ENCODE measurements around the gene HAO2. TPM values are rescaled to one million over a fixed set of nuclear protein-coding genes. Genes with fewer than 3 reads are reported as not detected.
"Not testable (repeated sequence)": the region's sequence is repeated elsewhere in the genome, so short reads cannot be mapped to it uniquely, and the experiment has no call there.

Gene HAO2
- total and polyA plus RNA-seq, 9 donors: 0.12 to 0.50 (median 0.23) TPM; not detected in 6

DNA sequence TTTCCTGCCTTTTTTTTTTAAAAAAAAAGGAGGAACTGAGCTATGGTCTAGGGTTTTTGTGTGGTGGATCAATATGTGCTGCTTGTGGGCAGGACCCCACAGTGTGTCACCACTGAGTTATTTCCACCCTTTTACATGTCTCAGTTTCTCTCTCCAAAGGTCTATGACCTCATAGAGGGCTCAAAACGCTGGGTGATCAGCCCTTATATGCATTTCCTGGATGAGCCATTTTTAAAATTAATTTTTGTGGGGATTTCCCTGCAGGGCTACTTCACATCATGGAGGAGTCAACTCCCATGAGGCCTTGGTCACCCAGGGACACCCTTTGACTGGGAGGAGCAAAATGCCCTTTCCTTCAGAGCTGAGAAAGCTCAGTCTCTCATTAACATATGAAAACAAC, 20.7 kb upstream of the HAO2 start:
- Histone ChIP-seq H3K4me1 (ENCODE audit: insufficient read depth) (no peaks in the 10 kb centered on the region), H3K36me3 (no peaks in the 10 kb centered on the region), H3K9me3 (no peaks in the 10 kb centered on the region), H3K27ac (no peak overlapping the region), H3K27me3 (no peaks in the 10 kb centered on the region), H3K4me3 (no peak overlapping the region)
- 52 to 69% (median 65%) methylated on average over 1 of the region's 1 CpG for WGBS, 3 donors
- DNase-seq: no peak
- intact Hi-C loops (cut with DNase I): no loop called here
- no peak for TF ChIP-seq EP300 (IDR thresholded peaks at IDR 0.05)
- TF ChIP-seq, protein P1, sequence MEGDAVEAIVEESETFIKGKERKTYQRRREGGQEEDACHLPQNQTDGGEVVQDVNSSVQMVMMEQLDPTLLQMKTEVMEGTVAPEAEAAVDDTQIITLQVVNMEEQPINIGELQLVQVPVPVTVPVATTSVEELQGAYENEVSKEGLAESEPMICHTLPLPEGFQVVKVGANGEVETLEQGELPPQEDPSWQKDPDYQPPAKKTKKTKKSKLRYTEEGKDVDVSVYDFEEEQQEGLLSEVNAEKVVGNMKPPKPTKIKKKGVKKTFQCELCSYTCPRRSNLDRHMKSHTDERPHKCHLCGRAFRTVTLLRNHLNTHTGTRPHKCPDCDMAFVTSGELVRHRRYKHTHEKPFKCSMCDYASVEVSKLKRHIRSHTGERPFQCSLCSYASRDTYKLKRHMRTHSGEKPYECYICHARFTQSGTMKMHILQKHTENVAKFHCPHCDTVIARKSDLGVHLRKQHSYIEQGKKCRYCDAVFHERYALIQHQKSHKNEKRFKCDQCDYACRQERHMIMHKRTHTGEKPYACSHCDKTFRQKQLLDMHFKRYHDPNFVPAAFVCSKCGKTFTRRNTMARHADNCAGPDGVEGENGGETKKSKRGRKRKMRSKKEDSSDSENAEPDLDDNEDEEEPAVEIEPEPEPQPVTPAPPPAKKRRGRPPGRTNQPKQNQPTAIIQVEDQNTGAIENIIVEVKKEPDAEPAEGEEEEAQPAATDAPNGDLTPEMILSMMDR (IDR thresholded peaks at IDR 0.05): no peak
- no peak for TF ChIP-seq POLR2A (IDR thresholded peaks at IDR 0.05)

GRCh38 chr1:119348941-119349340, 19.6 kb upstream of the HAO2 start:
- no peaks in the 10 kb centered on the region for H3K9me3 ChIP-seq
- WGBS, 3 donors: 88 to 91% (median 91%) methylated on average over 4 of the region's 4 CpGs
- DNase-seq: no peak
- TF ChIP-seq POLR2A (IDR thresholded peaks at IDR 0.05) (no peak), EP300 (IDR thresholded peaks at IDR 0.05) (no peak)
- TF ChIP-seq, protein P1 (IDR thresholded peaks at IDR 0.05): no peak
- H3K27me3 ChIP-seq: no peaks in the 10 kb centered on the region
- H3K27ac ChIP-seq: no peak overlapping the region
- no peaks in the 10 kb centered on the region for H3K4me1 ChIP-seq (ENCODE audit: insufficient read depth)
- H3K36me3 ChIP-seq: no peaks in the 10 kb centered on the region
- intact Hi-C loops (cut with DNase I): no loop called here
- no peak overlapping the region for H3K4me3 ChIP-seq

DNA sequence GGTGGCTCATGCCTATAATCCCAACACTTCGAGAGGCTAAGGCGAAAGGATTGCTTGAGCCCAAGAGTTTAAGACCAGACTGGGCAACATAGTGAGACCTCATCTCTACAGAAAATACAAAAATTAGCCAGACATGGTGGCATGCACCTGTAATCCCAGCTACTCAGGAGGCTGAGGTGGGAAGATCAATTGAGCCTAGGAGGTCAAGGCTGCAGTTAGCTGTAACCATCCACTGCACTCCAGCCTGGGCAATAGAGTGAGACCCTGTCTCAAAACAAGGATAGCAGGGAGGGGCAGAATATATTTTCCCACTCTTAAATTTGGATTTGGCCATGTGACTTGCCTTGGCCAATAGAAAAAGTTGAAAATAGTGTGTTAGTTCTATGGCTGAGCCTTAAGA, 17.7 kb upstream of the HAO2 start:
- H3K4me3 ChIP-seq; H3K9me3 ChIP-seq; H3K27me3 ChIP-seq; DNase-seq; H3K27ac ChIP-seq; H3K36me3 ChIP-seq; intact Hi-C loops (cut with DNase I); H3K4me1 ChIP-seq (ENCODE audit: insufficient read depth): not testable (repeated sequence)
- 98 to 99% (median 98%) methylated on average over 2 of the region's 2 CpGs for WGBS, 3 donors

- intact Hi-C loops (cut with DNase I): no loop called here
- 88 to 100% (median 91%) methylated on average over 1 of the region's 1 CpG for WGBS, 3 donors
- Histone ChIP-seq H3K27ac (no peak overlapping the region), H3K36me3 (no peaks in the 10 kb centered on the region), H3K27me3 (no peaks in the 10 kb centered on the region), H3K4me1 (ENCODE audit: insufficient read depth) (no peaks in the 10 kb centered on the region), H3K4me3 (no peak overlapping the region), H3K9me3 (no peaks in the 10 kb centered on the region)
- TF ChIP-seq, protein P1 (IDR thresholded peaks at IDR 0.05): no peak
- TF ChIP-seq EP300 (IDR thresholded peaks at IDR 0.05) (no peak), POLR2A (IDR thresholded peaks at IDR 0.05) (no peak)
- DNase-seq: no peak
Measured at GRCh38 chr1:119351997-119352396, 16.6 kb upstream of the HAO2 start.

DNA sequence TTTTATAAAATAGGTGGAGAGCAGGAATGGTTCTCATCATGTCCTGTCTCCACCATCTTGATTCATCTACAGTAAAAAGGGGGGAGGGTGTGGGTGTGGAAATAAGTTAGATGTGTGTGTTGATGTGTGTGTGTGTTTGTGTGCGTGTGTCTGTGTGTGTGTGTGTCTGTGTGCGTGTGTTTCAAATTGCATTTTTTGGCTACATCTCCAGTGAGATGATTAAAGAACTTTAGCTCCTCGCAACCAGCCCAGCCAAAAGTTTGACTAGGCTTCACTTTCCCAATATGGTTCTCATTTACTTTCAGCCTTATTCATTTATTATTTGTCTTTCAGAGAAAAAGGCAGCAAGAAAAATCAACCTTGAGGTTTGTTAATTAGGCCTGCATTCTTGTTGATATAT, 14.7 kb upstream of the HAO2 start:
- H3K9me3 ChIP-seq: no peaks in the 10 kb centered on the region
- intact Hi-C loops (cut with DNase I): no loop called here
- H3K36me3 ChIP-seq: no peaks in the 10 kb centered on the region
- no peaks in the 10 kb centered on the region for H3K27me3 ChIP-seq
- no peak for DNase-seq
- H3K27ac ChIP-seq: no peak overlapping the region
- H3K4me3 ChIP-seq: no peak overlapping the region
- TF ChIP-seq POLR2A (IDR thresholded peaks at IDR 0.05) (no peak), EP300 (IDR thresholded peaks at IDR 0.05) (no peak)
- TF ChIP-seq, protein P1 (IDR thresholded peaks at IDR 0.05): no peak
- WGBS, 3 donors: 88 to 93% (median 90%) methylated on average over 3 of the region's 3 CpGs
- H3K4me1 ChIP-seq (ENCODE audit: insufficient read depth): no peaks in the 10 kb centered on the region

All from ovary (tissue), 9 donors.